Esophagus muscularis mucosa (tissue), 4 donors: ENCODE results near the gene UBTD2. TPM values are rescaled to one million over a fixed set of nuclear protein-coding genes. Genes with fewer than 3 reads are reported as not detected.

ENCODE experiments used
- DNase-seq: peaks from one replicate; pipeline ENCODE4 v3.0.0-alpha.2; 2017; ENCODE audit errors: extremely low spot score
- H3K27ac ChIP-seq, 4 donors: fragments of 200-600 bp; sonication (generic); replicated peaks in 1 of 4; 1 replicate in 3 of 4; 2 replicates in 1 of 4; pipeline ENCODE4 v1.5.1; 2016 to 2019; ENCODE audit warnings: mild to moderate bottlenecking in 1 of 4
- H3K27me3 ChIP-seq, 4 donors: fragments of 200-600 bp; sonication (generic); one replicate each; pipeline versions ENCODE4 v1.5.1 to v1.6.0; 2016 to 2019
- H3K36me3 ChIP-seq, 4 donors: fragments of 200-600 bp; sonication (generic); one replicate each; pipeline ENCODE4 v1.5.1; 2016 to 2019
- H3K4me1 ChIP-seq, 4 donors: fragments of 200-600 bp; sonication (generic); one replicate each; pipeline ENCODE4 v1.5.1; 2016 to 2019
- H3K4me3 ChIP-seq, 4 donors: fragments of 200-600 bp; sonication (generic); 1 replicate in 2 of 4; 2 replicates in 2 of 4; pipeline ENCODE4 v1.5.1; 2016 to 2019; ENCODE audit warnings: mild to moderate bottlenecking in 4 of 4, moderate library complexity in 1 of 4
- H3K9me3 ChIP-seq, 4 donors: fragments of 200-600 bp; sonication (generic); 1 replicate in 3 of 4; 2 replicates in 1 of 4; pipeline ENCODE4 v1.5.1; 2016 to 2019
- CTCF ChIP-seq, 3 experiments: fragments of 200-600 bp in 2 of 3; fragments of 450-650 bp in 1 of 3; sonication (generic) in 2 of 3; IDR thresholded peaks; one replicate each; pipeline ENCODE4 v1.5.1; 2017 to 2019; ENCODE audit warnings: antibody characterized with exemption in 3 of 3, mild to moderate bottlenecking in 2 of 3, moderate library complexity in 1 of 3
- EP300 ChIP-seq: sonication (generic); formaldehyde crosslinking; IDR thresholded peaks from one replicate; pipeline ENCODE4 v1.6.1; 2017; ENCODE audit warnings: antibody characterized with exemption
- POLR2A ChIP-seq: fragments of 450-650 bp; IDR thresholded peaks from one replicate; pipeline ENCODE4 v1.6.1; 2017; ENCODE audit warnings: antibody characterized with exemption, moderate library complexity, mild to moderate bottlenecking, low read depth
- POLR2AphosphoS5 ChIP-seq, 2 donors: sonication (generic); formaldehyde crosslinking; IDR thresholded peaks; one replicate each; pipeline ENCODE4 v1.6.1; 2017; ENCODE audit warnings: antibody characterized with exemption in 2 of 2
- WGBS: methylation state at CpG from one replicate; pipeline ENCODE4 v1.1.5; 2018; 5-methylcytosine and 5-hydroxymethylcytosine counted together
- intact Hi-C: fragments of 100-400 bp; cut with DNase I; formaldehyde crosslinking; loops from one replicate; pipeline ENCODE4 v1.15.1; 2023
- total RNA-seq, 4 donors: library from RNA; depleted of rRNA; stranded (reverse); fragments of >200 nt; gene quantifications; one replicate each; pipeline versions ENCODE4 v1.1.0 to v1.2.1, GENCODE V29; 2016

UBTD2 gene
- total RNA-seq, 4 donors from 2014 or later, result 19.4 to 20.0 (median 19.9) TPM

GRCh38 chr5:172284611-172284980, 1.0 kb upstream of the UBTD2 start:
- H3K4me1 ChIP-seq, result peaks cover 20 to 46% (median 34%) of the 10 kb centered on the region in 4 donors
- no peaks in the 10 kb centered on the region for H3K9me3 ChIP-seq
- H3K36me3 ChIP-seq, result no peaks in the 10 kb centered on the region
- no peak for TF ChIP-seq EP300
- TF ChIP-seq CTCF (IDR thresholded peaks at IDR 0.05), result no peak
- no peak for TF ChIP-seq POLR2A
- no peak for TF ChIP-seq POLR2AphosphoS5 (IDR thresholded peaks at IDR 0.05)
- no peaks in the 10 kb centered on the region for H3K27me3 ChIP-seq
- intact Hi-C loops, result loop anchor here (5.0 to 10.0 kb wide), 2 partner anchors 170 to 182 kb away; partner anchors contain the start of gene SH3PXD2B
- WGBS, result 2% methylated on average over 11 of the region's 11 CpGs
- H3K4me3 ChIP-seq, result peak overlapping the region; percentile 95 to 98 (median 96)
- DNase-seq, result no peak
- H3K27ac ChIP-seq, result peak overlapping the region; percentile 93 to 97 (median 95)

DNA sequence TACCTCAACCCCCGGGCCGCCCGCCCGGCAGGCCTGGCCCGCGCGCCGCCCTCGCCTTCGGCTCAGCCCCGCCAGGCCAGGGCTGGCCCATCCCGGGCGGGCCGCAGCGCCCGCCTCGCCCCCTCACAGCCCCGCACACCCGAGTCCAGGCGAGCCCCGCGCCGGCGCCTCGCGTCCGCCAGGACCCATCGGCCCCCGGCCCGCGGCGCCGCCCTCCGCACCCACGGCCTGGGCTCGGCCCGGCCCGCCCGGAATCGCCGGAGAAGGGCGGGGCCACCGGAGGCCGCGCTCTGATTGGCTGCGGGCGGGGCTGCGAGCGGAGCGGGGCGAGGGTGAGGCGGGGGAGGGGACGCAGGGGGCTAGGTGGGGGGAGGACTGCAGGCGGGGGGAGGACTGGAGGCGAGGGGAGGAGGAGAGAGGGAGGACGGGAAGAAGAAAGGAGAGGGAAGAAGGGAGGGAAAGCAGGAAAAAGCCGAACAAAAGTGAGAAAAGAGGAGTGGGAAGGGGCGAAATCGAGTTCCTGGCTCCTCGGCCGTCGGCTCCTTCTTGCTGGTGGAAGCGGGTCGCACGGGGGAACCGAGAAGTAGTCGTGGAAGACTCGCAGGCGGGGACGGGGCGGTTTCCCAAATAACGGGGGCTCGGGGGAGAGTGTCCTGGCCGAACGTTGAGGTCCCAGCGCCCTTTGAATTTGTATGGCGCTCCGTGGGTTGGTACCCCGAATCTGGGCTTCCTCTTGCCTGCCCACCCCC, 472 bp upstream of the UBTD2 start:
- intact Hi-C loops, result loop anchor here (5.0 to 10.0 kb wide), 2 partner anchors 171 to 182 kb away; partner anchors contain the start of gene SH3PXD2B
- Histone ChIP-seq H3K9me3 (no peaks in the 10 kb centered on the region), H3K27me3 (no peaks in the 10 kb centered on the region), H3K27ac (peak overlapping the region; percentile 93 to 97 (median 95)), H3K4me3 (peak overlapping the region; percentile 95 to 98 (median 96)), H3K4me1 (peaks cover 20 to 46% (median 34%) of the 10 kb centered on the region in 4 donors), H3K36me3 (no peaks in the 10 kb centered on the region)
- DNase-seq, result peak; percentile 93
- no peak for TF ChIP-seq POLR2A
- TF ChIP-seq CTCF (IDR thresholded peaks at IDR 0.05), result no peak
- peak; percentile 27 to 42 for TF ChIP-seq POLR2AphosphoS5 (IDR thresholded peaks at IDR 0.05)
- TF ChIP-seq EP300, result no peak
- WGBS, result 1% methylated on average over 27 of the region's 79 CpGs

GRCh38 chr5:172282272-172283019, 1.1 kb downstream of the UBTD2 start:
- TF ChIP-seq POLR2A, result no peak
- TF ChIP-seq CTCF (IDR thresholded peaks at IDR 0.05), result no peak
- TF ChIP-seq EP300, result no peak
- no peak for TF ChIP-seq POLR2AphosphoS5 (IDR thresholded peaks at IDR 0.05)
- peak overlapping the region; percentile 93 to 97 (median 95) for H3K27ac ChIP-seq
- H3K4me1 ChIP-seq, result peaks cover 20 to 46% (median 35%) of the 10 kb centered on the region in 4 donors
- no peak for DNase-seq
- H3K9me3 ChIP-seq, result no peaks in the 10 kb centered on the region
- 9% methylated on average over 13 of the region's 13 CpGs for WGBS
- no peaks in the 10 kb centered on the region for H3K27me3 ChIP-seq
- intact Hi-C loops, result loop anchor here (5.0 to 10.0 kb wide), 2 partner anchors 172 to 180 kb away; partner anchors contain the start of gene SH3PXD2B
- H3K4me3 ChIP-seq, result peak overlapping the region; percentile 95 to 98 (median 96)
- no peaks in the 10 kb centered on the region for H3K36me3 ChIP-seq

GRCh38 chr5:172281346-172281745, 2.2 kb downstream of the UBTD2 start:
- 73% methylated on average over 6 of the region's 6 CpGs for WGBS
- Histone ChIP-seq H3K9me3 (no peaks in the 10 kb centered on the region), H3K27ac (peak overlapping the region in 2 of 4 donors; percentile 5 to 97), H3K4me3 (peak overlapping the region in 3 of 4 donors; percentile 7 to 98 (median 95)), H3K36me3 (peaks cover 0 to 3% (median 0%) of the 10 kb centered on the region in 4 donors), H3K27me3 (no peaks in the 10 kb centered on the region), H3K4me1 (peaks cover 20 to 50% (median 39%) of the 10 kb centered on the region in 4 donors)
- intact Hi-C loops, result loop anchor here (5.0 to 10.0 kb wide), 2 partner anchors 173 to 179 kb away; partner anchors contain the start of gene SH3PXD2B
- DNase-seq, result no peak
- TF ChIP-seq EP300 (no peak), CTCF (IDR thresholded peaks at IDR 0.05) (no peak), POLR2AphosphoS5 (IDR thresholded peaks at IDR 0.05) (no peak), POLR2A (no peak)
